Natural killer cell (primary cell): ENCODE data around the gene GINM1. TPM values are rescaled to one million over a fixed set of nuclear protein-coding genes. Genes with fewer than 3 reads are reported as not detected.

Experiments used
- ATAC-seq, 3 donors: fragments of 150-1000 bp in 2 of 3; fragments of 200-7000 bp in 1 of 3; cut with Tn5 transposase; 1 replicate in 1 of 3; 2 replicates in 2 of 3; pipeline ENCODE4 v1.10.0; 2021; ENCODE audit warnings: mild to moderate bottlenecking in 2 of 3, moderate library complexity in 2 of 3
- DNase-seq, 2 donors: peaks; one replicate each; pipeline versions ENCODE4 v3.0.0 to v3.0.0-alpha.2; 2013 to 2021; ENCODE audit warnings: mixed read lengths in 1 of 2
- H3K27ac ChIP-seq: one replicate; pipeline ENCODE4 v1.5.1; 2013; ENCODE audit warnings: mild to moderate bottlenecking, low read length
- H3K27me3 ChIP-seq: one replicate; pipeline ENCODE4 v1.6.1; 2013; ENCODE audit warnings: low read length; ENCODE audit not compliant: control insufficient read depth, insufficient read depth
- H3K36me3 ChIP-seq: one replicate; pipeline ENCODE4 v1.6.1; 2013; ENCODE audit warnings: low read length; ENCODE audit not compliant: control insufficient read depth, insufficient read depth
- H3K4me1 ChIP-seq: one replicate; pipeline ENCODE4 v1.6.1; 2013; ENCODE audit warnings: low read length; ENCODE audit not compliant: control insufficient read depth, insufficient read depth
- H3K4me3 ChIP-seq: one replicate; pipeline ENCODE4 v1.5.1; 2013; ENCODE audit warnings: low read length
- H3K9me3 ChIP-seq: one replicate; pipeline ENCODE4 v1.6.1; 2013; ENCODE audit warnings: low read length; ENCODE audit not compliant: control insufficient read depth, insufficient read depth
- H3K27ac Mint-ChIP-seq, 2 donors: one replicate each; pipeline ENCODE4 v1.8.0; 2022; ENCODE audit warnings: mild to moderate bottlenecking in 2 of 2, mixed read lengths in 2 of 2, moderate library complexity in 1 of 2
- H3K27me3 Mint-ChIP-seq, 2 donors: one replicate each; pipeline ENCODE4 v1.8.0; 2022; ENCODE audit warnings: low read depth in 2 of 2, mixed read lengths in 2 of 2
- H3K36me3 Mint-ChIP-seq: one replicate; pipeline ENCODE4 v1.8.0; 2022; ENCODE audit warnings: mixed read lengths
- H3K4me1 Mint-ChIP-seq, 2 donors: one replicate each; pipeline ENCODE4 v1.8.0; 2022; ENCODE audit warnings: mixed read lengths in 2 of 2
- H3K4me3 Mint-ChIP-seq: one replicate; pipeline ENCODE4 v1.8.0; 2022; ENCODE audit warnings: mild to moderate bottlenecking, moderate library complexity, mixed read lengths
- H3K9me3 Mint-ChIP-seq, 2 donors: one replicate each; pipeline ENCODE4 v1.8.0; 2022; ENCODE audit warnings: mixed read lengths in 2 of 2
- CTCF ChIP-seq: fragments of 200-600 bp; IDR thresholded peaks from one replicate; pipeline ENCODE4 v1.8.0; 2022; ENCODE audit warnings: antibody characterized with exemption
- WGBS: methylation state at CpG from one replicate; pipeline ENCODE4 v1.1.7; 2013; ENCODE audit warnings: missing lambda C conversion rate; ENCODE audit not compliant: insufficient coverage; 5-methylcytosine and 5-hydroxymethylcytosine counted together
- intact Hi-C: fragments of 100-400 bp; cut with micrococcal nuclease; formaldehyde crosslinking; loops from one replicate; pipeline ENCODE4 v1.14.2; 2022
- total RNA-seq, 4 donors: library from RNA; stranded (reverse); fragments of 120-200 nt in 1 of 4; gene quantifications; one replicate each; pipeline versions ENCODE4 v1.2.3 to v1.2.4, GENCODE V29; 2013 to 2022

Gene GINM1
- total RNA-seq, 3 donors from 2014 or later (not counting 1 experiment from before 2014, with no cell fraction given) = 19.0 to 25.9 (median 21.6) TPM

- WGBS = 94% methylated on average over 2 of the region's 2 CpGs
- Mint-ChIP-seq H3K27me3 (no peaks in the 10 kb centered on the region), H3K4me1 (no peaks in the 10 kb centered on the region), H3K4me3 (no peak overlapping the region), H3K9me3 (no peaks in the 10 kb centered on the region), H3K27ac (no peak overlapping the region), H3K36me3 (peaks cover 8% of the 10 kb centered on the region)
- DNase-seq (no peak), ATAC-seq (no peak)
- Histone ChIP-seq H3K36me3 (peaks cover 39% of the 10 kb centered on the region), H3K4me1 (no peaks in the 10 kb centered on the region), H3K4me3 (no peak overlapping the region), H3K9me3 (no peaks in the 10 kb centered on the region), H3K27me3 (no peaks in the 10 kb centered on the region), H3K27ac (no peak overlapping the region)
- intact Hi-C loops = no loop called here
- no peak for TF ChIP-seq CTCF
These were observed 20.0 kb downstream of the GINM1 start for GRCh38 chr6:149586149-149586548.

- Mint-ChIP-seq H3K27me3 (no peaks in the 10 kb centered on the region), H3K27ac (no peak overlapping the region), H3K4me1 (no peaks in the 10 kb centered on the region), H3K4me3 (no peak overlapping the region), H3K36me3 (peaks cover 19% of the 10 kb centered on the region), H3K9me3 (no peaks in the 10 kb centered on the region)
- no peak for DNase-seq
- no peak for TF ChIP-seq CTCF
- peaks cover 62% of the 10 kb centered on the region for H3K36me3 ChIP-seq
- no peak for ATAC-seq
- H3K4me3 ChIP-seq = no peak overlapping the region
- H3K9me3 ChIP-seq = no peaks in the 10 kb centered on the region
- H3K4me1 ChIP-seq = no peaks in the 10 kb centered on the region
- 100% methylated on average over 1 of the region's 2 CpGs for WGBS
- no peak overlapping the region for H3K27ac ChIP-seq
- intact Hi-C loops = no loop called here
- H3K27me3 ChIP-seq = no peaks in the 10 kb centered on the region
These were observed 26.8 kb downstream of the GINM1 start for GRCh38 chr6:149592983-149593382.

GRCh38 chr6:149593408-149593807 is 27.2 kb downstream of the GINM1 start:
- intact Hi-C loops = no loop called here
- H3K36me3 Mint-ChIP-seq = peaks cover 19% of the 10 kb centered on the region
- no peak overlapping the region for H3K4me3 Mint-ChIP-seq
- no peaks in the 10 kb centered on the region for H3K4me1 ChIP-seq
- TF ChIP-seq CTCF = no peak
- no peak overlapping the region for H3K27ac ChIP-seq
- DNase-seq = no peak
- H3K27me3 Mint-ChIP-seq = no peaks in the 10 kb centered on the region
- WGBS = no CpG with 5 or more reads among the region's 1 CpG
- no peak for ATAC-seq
- no peaks in the 10 kb centered on the region for H3K9me3 Mint-ChIP-seq
- no peak overlapping the region for H3K4me3 ChIP-seq
- peaks cover 61% of the 10 kb centered on the region for H3K36me3 ChIP-seq
- H3K9me3 ChIP-seq = no peaks in the 10 kb centered on the region
- no peaks in the 10 kb centered on the region for H3K4me1 Mint-ChIP-seq
- H3K27me3 ChIP-seq = no peaks in the 10 kb centered on the region
- H3K27ac Mint-ChIP-seq = no peak overlapping the region

GRCh38 chr6:149600508-149600907 is 34.3 kb downstream of the GINM1 start:
- Histone ChIP-seq H3K27ac (no peak overlapping the region), H3K27me3 (no peaks in the 10 kb centered on the region), H3K9me3 (no peaks in the 10 kb centered on the region), H3K4me3 (no peak overlapping the region), H3K4me1 (no peaks in the 10 kb centered on the region), H3K36me3 (peaks cover 38% of the 10 kb centered on the region)
- H3K4me1 Mint-ChIP-seq = no peaks in the 10 kb centered on the region
- no peaks in the 10 kb centered on the region for H3K27me3 Mint-ChIP-seq
- H3K36me3 Mint-ChIP-seq = peaks cover 11% of the 10 kb centered on the region
- no peak overlapping the region for H3K4me3 Mint-ChIP-seq
- DNase-seq = no peak
- no peak for ATAC-seq
- TF ChIP-seq CTCF = no peak
- no peaks in the 10 kb centered on the region for H3K9me3 Mint-ChIP-seq
- intact Hi-C loops = no loop called here
- H3K27ac Mint-ChIP-seq = no peak overlapping the region
- 95% methylated on average over 4 of the region's 4 CpGs for WGBS
